IMR-90 (cell line): ENCODE measurements around the gene HIKESHI. TPM values are rescaled to one million over a fixed set of nuclear protein-coding genes. Genes with fewer than 3 reads are reported as not detected.

Experiments used
- ATAC-seq: fragments of 200-7000 bp; cut with Tn5 transposase; 2 replicates; pipeline ENCODE4 v1.9.1; 2020; ENCODE audit warnings: low read depth, mild to moderate bottlenecking, moderate library complexity
- BruUV-seq: library from RNA; stranded (reverse); fragments of 400-500 nt; replicated peaks from 2 replicates; lab custom pipeline; 2021; lab: Mats Ljungman, UMichigan
- CTCF ChIA-PET: fragments of 300-600 bp; formaldehyde crosslinking; extraction: SDS; loops from one replicate; lab custom pipeline; 2021; ENCODE audit warnings: antibody characterized with exemption; lab: Yijun Ruan, JAX
- POLR2A ChIA-PET: fragments of 300-600 bp; sonication (Branson Sonifier 250); formaldehyde crosslinking; loops from one replicate; lab custom pipeline; 2022; ENCODE audit warnings: antibody characterized with exemption; ENCODE audit not compliant: unreplicated experiment; lab: Charles Lee
- DNase-seq: peaks from one replicate; pipeline ENCODE4 v3.0.0; 2013
- H2AFZ ChIP-seq: replicated peaks from 2 replicates; pipeline ENCODE3; 2013; ENCODE audit warnings: low read length, mild to moderate bottlenecking; ENCODE audit not compliant: poor library complexity
- H2AK5ac ChIP-seq: 2 replicates; pipeline ENCODE4 v1.6.1; 2013; ENCODE audit warnings: low read depth, low read length, inconsistent platforms
- H2AK9ac ChIP-seq: replicated peaks from 2 replicates; pipeline ENCODE3; 2013; ENCODE audit warnings: mild to moderate bottlenecking, low read depth, low read length, moderate library complexity; ENCODE audit not compliant: poor library complexity
- H2BK120ac ChIP-seq: 2 replicates; pipeline ENCODE4 v1.6.1; 2013; ENCODE audit warnings: low read depth, low read length, inconsistent platforms
- H2BK15ac ChIP-seq: 3 replicates; pipeline ENCODE4 v1.6.1; 2013; ENCODE audit warnings: low read depth, low read length, inconsistent platforms
- H2BK20ac ChIP-seq: 2 replicates; pipeline ENCODE4 v1.6.1; 2013; ENCODE audit warnings: low read depth, mild to moderate bottlenecking, inconsistent platforms, low read length, moderate library complexity
- H2BK5ac ChIP-seq: 2 replicates; pipeline ENCODE4 v1.6.1; 2013; ENCODE audit warnings: mild to moderate bottlenecking, low read depth, low read length, inconsistent platforms; ENCODE audit not compliant: poor library complexity, severe bottlenecking
- H3K14ac ChIP-seq: replicated peaks from 2 replicates; pipeline ENCODE4 v1.6.1; 2013; ENCODE audit warnings: low read depth, low read length, inconsistent platforms
- H3K18ac ChIP-seq: 2 replicates; pipeline ENCODE4 v1.6.1; 2013; ENCODE audit warnings: low read depth, low read length, control low read depth
- H3K23ac ChIP-seq: 2 replicates; pipeline ENCODE4 v1.6.1; 2013; ENCODE audit warnings: low read depth, low read length, inconsistent platforms
- H3K27ac ChIP-seq: 2 replicates; pipeline ENCODE4 v1.5.1; 2013; ENCODE audit warnings: mild to moderate bottlenecking, control low read depth, low read length; ENCODE audit not compliant: insufficient read depth
- H3K27me3 ChIP-seq: 2 replicates; pipeline ENCODE4 v1.6.1; 2013; ENCODE audit warnings: low read length; ENCODE audit not compliant: control insufficient read depth, insufficient read depth
- H3K36me3 ChIP-seq: 2 replicates; pipeline ENCODE4 v1.6.1; 2013; ENCODE audit warnings: low read length, mixed read lengths; ENCODE audit not compliant: control insufficient read depth, insufficient read depth
- H3K4ac ChIP-seq: 2 replicates; pipeline ENCODE4 v1.6.1; 2013; ENCODE audit warnings: low read depth, low read length, inconsistent platforms
- H3K4me1 ChIP-seq: 2 replicates; pipeline ENCODE4 v1.6.1; 2013; ENCODE audit warnings: low read length, mixed read lengths; ENCODE audit not compliant: control insufficient read depth, insufficient read depth
- H3K4me2 ChIP-seq: 2 replicates; pipeline ENCODE4 v1.6.1; 2013; ENCODE audit warnings: low read depth, mild to moderate bottlenecking, control low read depth, low read length, moderate library complexity
- H3K4me3 ChIP-seq: 2 replicates; pipeline ENCODE4 v1.5.1; 2013; ENCODE audit warnings: low read depth, mild to moderate bottlenecking, control low read depth, low read length, moderate library complexity; ENCODE audit not compliant: insufficient read depth
- H3K56ac ChIP-seq: 2 replicates; pipeline ENCODE4 v1.6.1; 2013; ENCODE audit warnings: low read length, inconsistent platforms; ENCODE audit not compliant: insufficient read depth; ENCODE audit errors: extremely low read depth
- H3K79me1 ChIP-seq, 2 experiments: 2 replicates each; pipeline ENCODE4 v1.6.1; 2013; ENCODE audit warnings: low read length in 2 of 2, inconsistent platforms in 1 of 2, low read depth in 1 of 2
- H3K9ac ChIP-seq: 2 replicates; pipeline ENCODE4 v1.6.1; 2013; ENCODE audit warnings: low read depth, low read length, control low read depth
- H3K9me1 ChIP-seq: 2 replicates; pipeline ENCODE4 v1.6.1; 2013; ENCODE audit warnings: low read length, inconsistent platforms; ENCODE audit not compliant: insufficient read depth
- H3K9me3 ChIP-seq: 2 replicates; pipeline ENCODE4 v1.6.1; 2013; ENCODE audit warnings: low read length; ENCODE audit not compliant: control insufficient read depth, insufficient read depth
- H4K20me1 ChIP-seq: 2 replicates; pipeline ENCODE4 v1.6.1; 2013; ENCODE audit warnings: low read length, inconsistent platforms; ENCODE audit not compliant: insufficient read depth
- H4K5ac ChIP-seq: 2 replicates; pipeline ENCODE4 v1.6.1; 2013; ENCODE audit warnings: mild to moderate bottlenecking, low read depth, low read length, control low read depth
- H4K8ac ChIP-seq, 2 experiments: 2 replicates each; pipeline ENCODE4 v1.6.1; 2013; ENCODE audit warnings: low read depth in 2 of 2, low read length in 2 of 2, control low read depth in 1 of 2, inconsistent platforms in 1 of 2
- H4K91ac ChIP-seq: 2 replicates; pipeline ENCODE4 v1.6.1; 2013; ENCODE audit warnings: low read depth, low read length, inconsistent platforms; ENCODE audit not compliant: insufficient read depth
- MAFK ChIP-seq: IDR thresholded peaks from 2 replicates; pipeline ENCODE4 v1.6.1; 2012; ENCODE audit warnings: low read depth, low read length, improper control_type of control experiment
- MAZ ChIP-seq: IDR thresholded peaks from 2 replicates; pipeline ENCODE4 v1.6.1; 2012; ENCODE audit warnings: low read depth, mild to moderate bottlenecking, low read length, improper control_type of control experiment, moderate library complexity, borderline replicate concordance
- SMC3 ChIP-seq: fragments of 150-350 bp; IDR thresholded peaks from 2 replicates; pipeline ENCODE4 v1.6.1; 2016; ENCODE audit warnings: low read depth, mild to moderate bottlenecking, antibody characterized with exemption, low read length, moderate library complexity
- WGBS, 2 experiments: methylation state at CpG; one replicate each; pipeline versions ENCODE4 v1.1.5 to v1.1.7; 2013; ENCODE audit warnings: missing lambda C conversion rate in 2 of 2; ENCODE audit not compliant: insufficient read length in 1 of 2; ENCODE audit errors: extremely low coverage in 2 of 2; 5-methylcytosine and 5-hydroxymethylcytosine counted together
- dilution Hi-C: fragments of 300-500 bp; cut with HindIII; formaldehyde crosslinking; loops from one replicate; pipeline ENCODE4 v1.14.3; 2018; ENCODE audit warnings: low sequenced_read_pairs; ENCODE audit not compliant: unreplicated experiment
- in situ Hi-C: fragments of 300-500 bp; cut with MboI; formaldehyde crosslinking; loops from 3 replicates; pipeline ENCODE4 v1.14.3; 2019; ENCODE audit warnings: low sequenced_read_pairs, inconsistent platforms, mixed read lengths
- intact Hi-C: fragments of 100-400 bp; cut with micrococcal nuclease; formaldehyde crosslinking; loops from 2 replicates; pipeline ENCODE4 v1.10.0; 2022
- polyA plus RNA-seq, 3 experiments: library from polyadenylated mRNA; depleted of rRNA; stranded (reverse); fragments of >200 nt; gene quantifications; 2 replicates each; pipeline ENCODE4 v1.2.3, GENCODE V29; 2012; ENCODE audit warnings: low replicate concordance in 1 of 3
- total RNA-seq: library from RNA; depleted of rRNA; stranded (reverse); fragments of >200 nt; gene quantifications from 2 replicates; pipeline ENCODE4 v1.2.3, GENCODE V29; 2012

The HIKESHI gene
- total and polyA plus RNA-seq, 2 of the 4 experiments (the other 2 are of a cell fraction) = 49.4 to 73.5 TPM

GRCh38 chr11:86262387-86262786, 39.7 kb upstream of the HIKESHI start:
- Histone ChIP-seq H3K9me1 (peaks cover 6% of the 10 kb centered on the region; the same call in 1 of the 2 replicates), H4K91ac (no peak overlapping the region), H2AK5ac (no peak overlapping the region), H2BK5ac (no peak overlapping the region), H3K9me3 (no peaks in the 10 kb centered on the region), H2BK15ac (no peak overlapping the region), H2AFZ (no peak overlapping the region), H2BK20ac (no peak overlapping the region), H3K18ac (no peak overlapping the region), H3K4me3 (no peak overlapping the region), H3K4me1 (peaks cover 2% of the 10 kb centered on the region; the same call in 1 of the 2 replicates), H3K27me3 (no peaks in the 10 kb centered on the region), H2AK9ac (no peak overlapping the region), H4K8ac (no peak overlapping the region), H2BK120ac (no peak overlapping the region), H3K4ac (no peak overlapping the region), H3K4me2 (no peak overlapping the region), H3K9ac (no peak overlapping the region), H3K14ac (no peak overlapping the region), H3K56ac (no peak overlapping the region), H4K20me1 (no peaks in the 10 kb centered on the region), H3K79me1 (peaks cover 22 to 30% of the 10 kb centered on the region in 2 experiments; a peak in 3 of 4 replicates), H3K36me3 (peaks cover 14% of the 10 kb centered on the region), H4K5ac (no peak overlapping the region), H3K23ac (no peak overlapping the region), H3K27ac (no peak overlapping the region)
- BruUV-seq = no TSS peak
- in situ Hi-C loops (no loop called here), dilution Hi-C loops (no loop called here), intact Hi-C loops (no loop called here)
- CTCF ChIA-PET = no interaction called here
- no peak for DNase-seq
- WGBS, 2 experiments = no CpG with 5 or more reads among the region's 6 CpGs
- no peak for TF ChIP-seq MAZ
- TF ChIP-seq SMC3 = no peak
- no peak for TF ChIP-seq MAFK
- no peak for ATAC-seq
- POLR2A ChIA-PET = no interaction called here
